BLaER1 (cell line): ENCODE results near the gene RLN3.

Source experiments
- H3K27ac ChIP-seq: shearing (Covaris generic); formaldehyde crosslinking; 2 replicates; pipeline ENCODE4 v1.8.1; 2022
- H3K27me3 ChIP-seq: shearing (Covaris generic); formaldehyde crosslinking; 2 replicates; pipeline ENCODE4 v1.8.1; 2022
- H3K36me3 ChIP-seq: shearing (Covaris generic); formaldehyde crosslinking; 2 replicates; pipeline ENCODE4 v1.8.1; 2022
- H3K4me1 ChIP-seq: shearing (Covaris generic); formaldehyde crosslinking; 2 replicates; pipeline ENCODE4 v1.8.1; 2022
- H3K4me2 ChIP-seq: shearing (Covaris generic); formaldehyde crosslinking; 2 replicates; pipeline ENCODE4 v1.8.1; 2022
- H3K4me3 ChIP-seq: shearing (Covaris generic); formaldehyde crosslinking; 2 replicates; pipeline ENCODE4 v1.8.1; 2022
- H3K9ac ChIP-seq: shearing (Covaris generic); formaldehyde crosslinking; 2 replicates; pipeline ENCODE4 v1.8.1; 2022
- H3K9me3 ChIP-seq: shearing (Covaris generic); formaldehyde crosslinking; 2 replicates; pipeline ENCODE4 v1.8.1; 2022
- H4K20me1 ChIP-seq: shearing (Covaris generic); formaldehyde crosslinking; 2 replicates; pipeline ENCODE4 v1.8.1; 2022
- Cebpa-rat ChIP-seq: shearing (Covaris generic); IDR thresholded peaks from 2 replicates; pipeline ENCODE4 v1.8.1; 2022

The RLN3 gene

GRCh38 chr19:13993590-13994300 is 34.2 kb upstream of the RLN3 start:
- H3K9me3 ChIP-seq = peaks cover 2% of the 10 kb centered on the region; the same call in 1 of the 2 replicates
- H3K27ac ChIP-seq = peak overlapping the region; percentile 62
- H3K27me3 ChIP-seq = no peaks in the 10 kb centered on the region
- peaks cover 49% of the 10 kb centered on the region for H3K4me1 ChIP-seq
- no peak for TF ChIP-seq Cebpa-rat
- H3K9ac ChIP-seq = 0 out of 2 replicates have a peak overlapping the region, but pooled peaks have one; percentile 19
- peaks cover 58% of the 10 kb centered on the region for H3K36me3 ChIP-seq
- no peaks in the 10 kb centered on the region for H4K20me1 ChIP-seq
- peak overlapping the region; percentile 18; the same call in 1 of the 2 replicates for H3K4me2 ChIP-seq
- H3K4me3 ChIP-seq = no peak overlapping the region

- no peaks in the 10 kb centered on the region for H4K20me1 ChIP-seq
- peaks cover 39% of the 10 kb centered on the region for H3K4me1 ChIP-seq
- no peak for TF ChIP-seq Cebpa-rat
- H3K27ac ChIP-seq = 0 out of 2 replicates have a peak overlapping the region, but pooled peaks have one; percentile 2
- no peak overlapping the region for H3K4me3 ChIP-seq
- H3K9ac ChIP-seq = no peak overlapping the region
- H3K4me2 ChIP-seq = no peak overlapping the region
- H3K9me3 ChIP-seq = peaks cover 12% of the 10 kb centered on the region
- no peaks in the 10 kb centered on the region for H3K27me3 ChIP-seq
- peaks cover 69% of the 10 kb centered on the region for H3K36me3 ChIP-seq
Measured at GRCh38 chr19:13995017-13995728, 32.8 kb upstream of the RLN3 start.

DNA sequence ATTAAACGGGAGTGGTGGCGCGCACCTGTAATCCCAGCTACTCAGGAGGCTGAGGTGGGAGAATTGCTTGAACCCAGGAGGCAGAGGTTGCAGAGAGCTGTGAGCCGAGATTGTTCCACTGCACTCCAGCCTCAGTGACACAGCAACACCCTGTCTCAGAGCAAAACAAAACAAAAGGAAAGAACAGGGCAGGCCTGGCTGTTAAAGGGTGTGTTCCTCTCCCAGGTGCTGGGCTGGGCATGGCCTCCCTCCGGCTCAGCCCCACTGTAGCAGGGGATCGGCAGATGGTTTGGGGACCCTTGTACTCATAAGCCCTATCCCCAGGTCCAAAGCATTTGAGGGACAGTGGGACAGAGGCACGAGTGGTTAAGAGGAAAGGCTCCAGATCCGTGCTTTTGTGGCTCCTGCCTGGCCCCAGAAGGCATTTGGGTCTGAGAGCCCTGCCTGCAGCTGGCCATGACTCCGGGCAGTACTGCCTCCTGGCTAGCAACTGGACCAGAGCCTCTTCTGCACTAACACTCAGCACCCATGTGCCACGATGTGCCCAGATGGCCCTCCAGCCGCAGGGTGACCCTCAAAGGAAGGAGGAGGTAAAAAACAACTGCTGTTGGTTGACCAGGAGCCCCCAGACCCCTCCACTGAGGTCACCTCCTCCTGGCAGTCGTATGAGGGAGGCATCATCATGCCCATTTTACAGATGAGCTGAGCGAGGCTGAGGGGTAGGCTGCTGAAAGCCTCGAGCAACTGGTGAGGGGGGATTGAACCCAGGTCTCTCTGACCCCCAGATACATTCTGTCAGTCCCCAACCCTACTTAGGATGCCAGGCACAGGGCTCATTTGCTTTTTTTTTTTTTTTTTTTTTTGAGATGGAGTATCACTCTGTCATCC is 31.8 kb upstream of the RLN3 start:
- H4K20me1 ChIP-seq = no peaks in the 10 kb centered on the region
- H3K4me3 ChIP-seq = no peak overlapping the region
- H3K4me2 ChIP-seq = no peak overlapping the region
- peaks cover 64% of the 10 kb centered on the region for H3K36me3 ChIP-seq
- H3K27me3 ChIP-seq = no peaks in the 10 kb centered on the region
- peaks cover 12% of the 10 kb centered on the region for H3K9me3 ChIP-seq
- peaks cover 42% of the 10 kb centered on the region for H3K4me1 ChIP-seq
- H3K9ac ChIP-seq = no peak overlapping the region
- no peak overlapping the region for H3K27ac ChIP-seq
- no peak for TF ChIP-seq Cebpa-rat

- Histone ChIP-seq H3K27ac (peak overlapping the region; percentile 26; the same call in 1 of the 2 replicates), H3K27me3 (no peaks in the 10 kb centered on the region), H3K9me3 (peaks cover 12% of the 10 kb centered on the region), H3K4me3 (no peak overlapping the region), H3K36me3 (peaks cover 55% of the 10 kb centered on the region), H3K4me2 (no peak overlapping the region), H3K4me1 (peaks cover 42% of the 10 kb centered on the region), H4K20me1 (no peaks in the 10 kb centered on the region), H3K9ac (0 out of 2 replicates have a peak overlapping the region, but pooled peaks have one; percentile 15)
- no peak for TF ChIP-seq Cebpa-rat
Measured at GRCh38 chr19:13996928-13997630, 30.9 kb upstream of the RLN3 start.

DNA sequence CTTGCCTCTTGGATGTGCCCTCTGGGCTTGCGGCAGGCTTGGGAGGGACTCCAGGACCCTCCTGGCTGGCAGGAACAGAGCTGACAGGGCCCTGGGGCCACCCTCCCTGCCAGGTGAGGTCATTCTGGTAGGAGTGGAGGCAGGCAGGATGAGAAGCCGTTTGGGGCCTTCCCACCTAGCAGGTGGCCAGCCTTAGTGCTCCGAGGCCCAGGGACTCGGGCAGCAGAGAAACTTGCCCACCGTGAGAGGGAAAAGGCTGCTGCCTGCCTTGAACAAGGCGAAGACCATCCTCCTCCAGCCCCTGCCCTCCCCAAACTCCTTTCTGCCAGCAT is 30.4 kb upstream of the RLN3 start:
- Histone ChIP-seq H3K36me3 (peaks cover 50% of the 10 kb centered on the region), H3K4me1 (peaks cover 47% of the 10 kb centered on the region), H3K27me3 (no peaks in the 10 kb centered on the region), H3K4me3 (no peak overlapping the region), H3K27ac (peak overlapping the region; percentile 26; the same call in 1 of the 2 replicates), H3K9me3 (peaks cover 12% of the 10 kb centered on the region), H3K4me2 (no peak overlapping the region), H4K20me1 (no peaks in the 10 kb centered on the region), H3K9ac (0 out of 2 replicates have a peak overlapping the region, but pooled peaks have one; percentile 15)
- TF ChIP-seq Cebpa-rat = no peak

DNA sequence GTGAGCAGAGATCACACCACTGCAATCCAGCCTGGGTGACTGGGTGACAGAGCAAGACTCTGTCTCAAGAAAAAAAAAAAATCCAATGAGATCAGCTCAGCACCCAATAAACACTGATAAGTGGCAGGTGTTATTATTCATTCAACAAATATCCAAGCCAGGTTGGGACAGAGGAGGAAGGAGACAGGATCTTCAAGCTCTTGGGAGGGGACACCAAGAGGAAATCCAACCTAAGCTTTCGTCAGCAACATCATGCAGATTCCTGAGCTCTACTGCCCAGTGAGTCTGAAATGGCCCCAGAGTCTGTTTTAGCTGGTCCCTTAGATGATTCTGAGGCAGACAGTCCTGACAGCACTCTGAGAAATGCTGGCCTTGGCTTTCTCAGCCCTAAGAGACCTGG is 29.5 kb upstream of the RLN3 start:
- Histone ChIP-seq H3K27ac (no peak overlapping the region), H3K4me2 (no peak overlapping the region), H3K9me3 (peaks cover 12% of the 10 kb centered on the region), H3K9ac (no peak overlapping the region), H3K27me3 (no peaks in the 10 kb centered on the region), H3K4me3 (no peak overlapping the region), H3K36me3 (peaks cover 41% of the 10 kb centered on the region), H4K20me1 (no peaks in the 10 kb centered on the region), H3K4me1 (peaks cover 55% of the 10 kb centered on the region)
- TF ChIP-seq Cebpa-rat = no peak

DNA sequence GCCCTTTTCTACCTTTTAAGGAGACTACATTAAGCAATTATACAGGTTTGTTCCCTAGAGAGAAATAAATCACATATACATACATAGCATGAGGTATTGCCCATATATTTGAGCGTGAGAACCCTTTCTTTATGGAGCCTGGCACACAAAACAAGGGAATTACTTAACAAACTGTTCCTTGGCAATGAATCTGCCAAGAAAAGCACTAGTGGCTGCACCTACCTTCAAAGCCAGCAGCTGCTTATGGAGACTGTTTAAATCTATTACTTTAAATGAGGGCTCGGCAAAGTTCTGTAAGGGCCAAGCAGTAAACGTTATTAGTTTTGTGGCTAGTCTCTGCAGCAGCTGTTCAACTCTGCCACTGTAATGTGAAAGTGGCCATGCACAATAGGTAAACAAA is 28.9 kb upstream of the RLN3 start:
- no peak overlapping the region for H3K4me3 ChIP-seq
- no peak overlapping the region for H3K27ac ChIP-seq
- H3K9me3 ChIP-seq = peaks cover 12% of the 10 kb centered on the region
- H4K20me1 ChIP-seq = no peaks in the 10 kb centered on the region
- no peak overlapping the region for H3K9ac ChIP-seq
- peaks cover 58% of the 10 kb centered on the region for H3K4me1 ChIP-seq
- peaks cover 41% of the 10 kb centered on the region for H3K36me3 ChIP-seq
- TF ChIP-seq Cebpa-rat = no peak
- no peak overlapping the region for H3K4me2 ChIP-seq
- H3K27me3 ChIP-seq = no peaks in the 10 kb centered on the region

DNA sequence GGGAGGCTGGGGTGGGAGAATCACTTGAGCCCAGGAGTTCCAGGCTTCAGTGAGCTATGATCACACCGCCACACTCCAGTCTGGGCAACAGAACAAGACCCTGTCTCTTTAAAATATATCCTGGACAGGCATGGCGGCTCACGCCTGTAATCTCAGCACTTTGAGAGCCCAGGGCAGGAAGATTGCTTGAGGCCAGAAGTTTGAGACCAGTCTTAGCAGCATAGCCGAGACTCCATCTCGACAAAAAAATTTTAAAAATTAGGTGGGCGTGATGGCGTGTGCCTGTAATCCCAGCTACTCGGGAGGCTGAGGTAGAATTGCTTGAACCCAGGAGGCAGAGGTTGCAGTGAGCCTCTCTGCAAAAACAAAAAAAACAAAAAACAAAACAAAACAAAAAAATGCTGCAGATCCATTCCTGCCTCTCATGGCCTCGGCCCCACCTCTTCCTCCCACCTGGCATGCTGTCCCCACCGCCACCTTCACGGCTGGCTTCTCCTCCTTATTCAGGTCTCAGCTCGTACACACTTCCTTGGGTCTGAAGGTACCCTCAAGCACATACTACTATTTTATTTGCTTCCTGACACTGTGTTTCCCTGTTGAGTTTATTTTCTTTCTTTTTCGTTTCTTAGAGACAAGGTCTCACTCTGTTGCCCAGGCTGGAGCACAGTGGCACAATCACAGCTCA is 27.1 kb upstream of the RLN3 start:
- Histone ChIP-seq H3K9me3 (peaks cover 12% of the 10 kb centered on the region), H3K4me2 (peak overlapping the region; percentile 89), H3K27ac (peak overlapping the region; percentile 84), H3K4me3 (no peak overlapping the region), H3K4me1 (peaks cover 69% of the 10 kb centered on the region), H3K36me3 (peaks cover 33% of the 10 kb centered on the region), H3K9ac (peak overlapping the region; percentile 70; the same call in 1 of the 2 replicates), H4K20me1 (no peaks in the 10 kb centered on the region), H3K27me3 (no peaks in the 10 kb centered on the region)
- no peak for TF ChIP-seq Cebpa-rat
